IMR-90 (cell line): ENCODE measurements around the gene RAP1GAP. TPM values are rescaled to one million over a fixed set of nuclear protein-coding genes. Genes with fewer than 3 reads are reported as not detected.

ENCODE experiments used
- ATAC-seq: fragments of 200-7000 bp; cut with Tn5 transposase; 2 replicates; pipeline ENCODE4 v1.9.1; 2020; ENCODE audit warnings: low read depth, mild to moderate bottlenecking, moderate library complexity
- BruUV-seq: library from RNA; stranded (reverse); fragments of 400-500 nt; replicated peaks from 2 replicates; lab custom pipeline; 2021; lab: Mats Ljungman, UMichigan
- CTCF ChIA-PET: fragments of 300-600 bp; formaldehyde crosslinking; extraction: SDS; loops from one replicate; lab custom pipeline; 2021; ENCODE audit warnings: antibody characterized with exemption; lab: Yijun Ruan, JAX
- POLR2A ChIA-PET: fragments of 300-600 bp; sonication (Branson Sonifier 250); formaldehyde crosslinking; loops from one replicate; lab custom pipeline; 2022; ENCODE audit warnings: antibody characterized with exemption; ENCODE audit not compliant: unreplicated experiment; lab: Charles Lee
- DNase-seq: peaks from one replicate; pipeline ENCODE4 v3.0.0; 2013
- H2AFZ ChIP-seq: replicated peaks from 2 replicates; pipeline ENCODE3; 2013; ENCODE audit warnings: low read length, mild to moderate bottlenecking; ENCODE audit not compliant: poor library complexity
- H2AK5ac ChIP-seq: 2 replicates; pipeline ENCODE4 v1.6.1; 2013; ENCODE audit warnings: low read depth, low read length, inconsistent platforms
- H2AK9ac ChIP-seq: replicated peaks from 2 replicates; pipeline ENCODE3; 2013; ENCODE audit warnings: mild to moderate bottlenecking, low read depth, low read length, moderate library complexity; ENCODE audit not compliant: poor library complexity
- H2BK120ac ChIP-seq: 2 replicates; pipeline ENCODE4 v1.6.1; 2013; ENCODE audit warnings: low read depth, low read length, inconsistent platforms
- H2BK15ac ChIP-seq: 3 replicates; pipeline ENCODE4 v1.6.1; 2013; ENCODE audit warnings: low read depth, low read length, inconsistent platforms
- H2BK20ac ChIP-seq: 2 replicates; pipeline ENCODE4 v1.6.1; 2013; ENCODE audit warnings: low read depth, mild to moderate bottlenecking, inconsistent platforms, low read length, moderate library complexity
- H2BK5ac ChIP-seq: 2 replicates; pipeline ENCODE4 v1.6.1; 2013; ENCODE audit warnings: mild to moderate bottlenecking, low read depth, low read length, inconsistent platforms; ENCODE audit not compliant: poor library complexity, severe bottlenecking
- H3K14ac ChIP-seq: replicated peaks from 2 replicates; pipeline ENCODE4 v1.6.1; 2013; ENCODE audit warnings: low read depth, low read length, inconsistent platforms
- H3K18ac ChIP-seq: 2 replicates; pipeline ENCODE4 v1.6.1; 2013; ENCODE audit warnings: low read depth, low read length, control low read depth
- H3K23ac ChIP-seq: 2 replicates; pipeline ENCODE4 v1.6.1; 2013; ENCODE audit warnings: low read depth, low read length, inconsistent platforms
- H3K27ac ChIP-seq: 2 replicates; pipeline ENCODE4 v1.5.1; 2013; ENCODE audit warnings: mild to moderate bottlenecking, control low read depth, low read length; ENCODE audit not compliant: insufficient read depth
- H3K27me3 ChIP-seq: 2 replicates; pipeline ENCODE4 v1.6.1; 2013; ENCODE audit warnings: low read length; ENCODE audit not compliant: control insufficient read depth, insufficient read depth
- H3K36me3 ChIP-seq: 2 replicates; pipeline ENCODE4 v1.6.1; 2013; ENCODE audit warnings: low read length, mixed read lengths; ENCODE audit not compliant: control insufficient read depth, insufficient read depth
- H3K4ac ChIP-seq: 2 replicates; pipeline ENCODE4 v1.6.1; 2013; ENCODE audit warnings: low read depth, low read length, inconsistent platforms
- H3K4me1 ChIP-seq: 2 replicates; pipeline ENCODE4 v1.6.1; 2013; ENCODE audit warnings: low read length, mixed read lengths; ENCODE audit not compliant: control insufficient read depth, insufficient read depth
- H3K4me2 ChIP-seq: 2 replicates; pipeline ENCODE4 v1.6.1; 2013; ENCODE audit warnings: low read depth, mild to moderate bottlenecking, control low read depth, low read length, moderate library complexity
- H3K4me3 ChIP-seq: 2 replicates; pipeline ENCODE4 v1.5.1; 2013; ENCODE audit warnings: low read depth, mild to moderate bottlenecking, control low read depth, low read length, moderate library complexity; ENCODE audit not compliant: insufficient read depth
- H3K56ac ChIP-seq: 2 replicates; pipeline ENCODE4 v1.6.1; 2013; ENCODE audit warnings: low read length, inconsistent platforms; ENCODE audit not compliant: insufficient read depth; ENCODE audit errors: extremely low read depth
- H3K79me1 ChIP-seq, 2 experiments: 2 replicates each; pipeline ENCODE4 v1.6.1; 2013; ENCODE audit warnings: low read length in 2 of 2, inconsistent platforms in 1 of 2, low read depth in 1 of 2
- H3K9ac ChIP-seq: 2 replicates; pipeline ENCODE4 v1.6.1; 2013; ENCODE audit warnings: low read depth, low read length, control low read depth
- H3K9me1 ChIP-seq: 2 replicates; pipeline ENCODE4 v1.6.1; 2013; ENCODE audit warnings: low read length, inconsistent platforms; ENCODE audit not compliant: insufficient read depth
- H3K9me3 ChIP-seq: 2 replicates; pipeline ENCODE4 v1.6.1; 2013; ENCODE audit warnings: low read length; ENCODE audit not compliant: control insufficient read depth, insufficient read depth
- H4K20me1 ChIP-seq: 2 replicates; pipeline ENCODE4 v1.6.1; 2013; ENCODE audit warnings: low read length, inconsistent platforms; ENCODE audit not compliant: insufficient read depth
- H4K5ac ChIP-seq: 2 replicates; pipeline ENCODE4 v1.6.1; 2013; ENCODE audit warnings: mild to moderate bottlenecking, low read depth, low read length, control low read depth
- H4K8ac ChIP-seq, 2 experiments: 2 replicates each; pipeline ENCODE4 v1.6.1; 2013; ENCODE audit warnings: low read depth in 2 of 2, low read length in 2 of 2, control low read depth in 1 of 2, inconsistent platforms in 1 of 2
- H4K91ac ChIP-seq: 2 replicates; pipeline ENCODE4 v1.6.1; 2013; ENCODE audit warnings: low read depth, low read length, inconsistent platforms; ENCODE audit not compliant: insufficient read depth
- BHLHE40 ChIP-seq: fragments of 150-350 bp; IDR thresholded peaks from 2 replicates; pipeline ENCODE4 v1.6.1; 2016; ENCODE audit warnings: mild to moderate bottlenecking, low read depth, low read length
- FOS ChIP-seq: fragments of 150-350 bp; IDR thresholded peaks from 2 replicates; pipeline ENCODE4 v1.6.1; 2016; ENCODE audit warnings: low read depth, low read length
- MAFK ChIP-seq: IDR thresholded peaks from 2 replicates; pipeline ENCODE4 v1.6.1; 2012; ENCODE audit warnings: low read depth, low read length, improper control_type of control experiment
- NFE2L2 ChIP-seq: fragments of 150-350 bp; IDR thresholded peaks from 2 replicates; pipeline ENCODE4 v1.6.1; 2016; ENCODE audit warnings: low read depth, mild to moderate bottlenecking, low read length
- RAD21 ChIP-seq: IDR thresholded peaks from 2 replicates; pipeline ENCODE4 v1.6.1; 2012; ENCODE audit warnings: low read length, improper control_type of control experiment
- SMC3 ChIP-seq: fragments of 150-350 bp; IDR thresholded peaks from 2 replicates; pipeline ENCODE4 v1.6.1; 2016; ENCODE audit warnings: low read depth, mild to moderate bottlenecking, antibody characterized with exemption, low read length, moderate library complexity
- WGBS, 2 experiments: methylation state at CpG; one replicate each; pipeline versions ENCODE4 v1.1.5 to v1.1.7; 2013; ENCODE audit warnings: missing lambda C conversion rate in 2 of 2; ENCODE audit not compliant: insufficient read length in 1 of 2; ENCODE audit errors: extremely low coverage in 2 of 2; 5-methylcytosine and 5-hydroxymethylcytosine counted together
- dilution Hi-C: fragments of 300-500 bp; cut with HindIII; formaldehyde crosslinking; loops from one replicate; pipeline ENCODE4 v1.14.3; 2018; ENCODE audit warnings: low sequenced_read_pairs; ENCODE audit not compliant: unreplicated experiment
- in situ Hi-C: fragments of 300-500 bp; cut with MboI; formaldehyde crosslinking; loops from 3 replicates; pipeline ENCODE4 v1.14.3; 2019; ENCODE audit warnings: low sequenced_read_pairs, inconsistent platforms, mixed read lengths
- intact Hi-C: fragments of 100-400 bp; cut with micrococcal nuclease; formaldehyde crosslinking; loops from 2 replicates; pipeline ENCODE4 v1.10.0; 2022
- polyA plus RNA-seq, 3 experiments: library from polyadenylated mRNA; depleted of rRNA; stranded (reverse); fragments of >200 nt; gene quantifications; 2 replicates each; pipeline ENCODE4 v1.2.3, GENCODE V29; 2012; ENCODE audit warnings: low replicate concordance in 1 of 3
- total RNA-seq: library from RNA; depleted of rRNA; stranded (reverse); fragments of >200 nt; gene quantifications from 2 replicates; pipeline ENCODE4 v1.2.3, GENCODE V29; 2012
- TF ChIP-seq, protein P1 (sequence below): fragments of 150-350 bp; IDR thresholded peaks from 2 replicates; pipeline ENCODE4 v1.6.1; 2017; ENCODE audit warnings: mild to moderate bottlenecking, antibody characterized with exemption, low read length, low read depth
- TF ChIP-seq, protein P2 (sequence below): conservative IDR thresholded peaks from 2 replicates; pipeline ENCODE4 v1.5.1; 2012; ENCODE audit warnings: mild to moderate bottlenecking, low read depth, low read length, improper control_type of control experiment

RAP1GAP gene
- total and polyA plus RNA-seq, 2 of the 4 experiments (the other 2 are of a cell fraction), result under 0.01 to 0.10 TPM

DNA sequence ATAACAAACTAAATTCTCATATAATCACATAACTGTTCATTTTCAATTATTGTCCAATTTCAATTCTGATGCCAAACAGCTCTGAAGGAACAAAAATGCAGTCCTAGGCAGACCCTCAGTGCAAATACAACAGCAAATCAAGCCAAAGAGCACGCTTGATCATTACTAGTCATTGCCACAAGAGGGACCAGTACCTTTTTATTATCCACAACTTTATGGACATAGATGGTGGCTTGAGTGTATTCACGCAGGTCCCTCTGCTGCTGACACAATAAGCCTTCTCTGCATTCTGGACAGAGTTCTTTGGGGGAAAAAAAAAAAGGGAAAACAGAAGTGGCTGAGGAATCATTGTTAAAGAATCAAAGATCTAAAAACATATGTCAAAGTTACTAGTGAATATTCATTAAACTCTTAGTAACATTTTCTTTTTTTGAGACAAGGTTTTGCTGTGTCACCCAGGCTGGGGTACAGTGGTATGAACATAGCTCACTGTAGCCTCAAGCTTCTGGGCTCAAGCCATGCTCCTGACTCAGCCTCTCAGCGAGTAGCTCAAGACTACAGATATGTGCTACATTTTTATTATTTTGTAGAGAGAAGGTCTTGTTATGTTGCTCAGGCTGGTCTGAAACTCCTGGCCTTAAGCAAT is 34.3 kb upstream of the RAP1GAP start:
- Histone ChIP-seq H3K27ac (no peak overlapping the region), H4K5ac (no peak overlapping the region; the same call in 1 of the 2 replicates), H3K23ac (no peak overlapping the region), H4K91ac (no peak overlapping the region), H2AK5ac (no peak overlapping the region), H3K4ac (no peak overlapping the region), H4K20me1 (peaks cover 7% of the 10 kb centered on the region; the same call in 1 of the 2 replicates), H3K9ac (no peak overlapping the region), H3K27me3 (no peaks in the 10 kb centered on the region), H3K4me1 (peaks cover 10% of the 10 kb centered on the region), H3K9me1 (peaks cover 4% of the 10 kb centered on the region; the same call in 1 of the 2 replicates), H3K79me1 (peaks cover 11 to 52% of the 10 kb centered on the region in 2 experiments; a peak in 3 of 4 replicates), H2BK5ac (peak overlapping the region; percentile 79), H3K18ac (peak overlapping the region; percentile 33; the same call in 1 of the 2 replicates), H2AFZ (no peak overlapping the region), H2BK120ac (no peak overlapping the region), H3K9me3 (no peaks in the 10 kb centered on the region), H3K4me2 (no peak overlapping the region), H3K56ac (no peak overlapping the region), H2BK20ac (no peak overlapping the region), H2BK15ac (no peak overlapping the region), H4K8ac (no peak overlapping the region), H3K14ac (no peak overlapping the region), H3K4me3 (no peak overlapping the region), H2AK9ac (no peak overlapping the region), H3K36me3 (peaks cover 20% of the 10 kb centered on the region)
- peak; percentile 89 for ATAC-seq
- in situ Hi-C loops, result loop anchor here (25.0 kb wide), 1 partner anchor 259 kb away; no protein-coding TSS in a partner anchor
- WGBS, 2 experiments, result no CpG with 5 or more reads among the region's 3 CpGs
- dilution Hi-C loops, result no loop called here
- BruUV-seq, result no TSS peak
- ChIA-PET CTCF (interaction anchor here (0.7 to 0.8 kb wide), 2 partner anchors 20 to 414 kb away, joined by 4 to 8 read pairs; no protein-coding TSS in a partner anchor), POLR2A (no interaction called here)
- intact Hi-C loops, result loop anchor here (10.0 kb wide), 1 partner anchor 261 kb away; no protein-coding TSS in a partner anchor
- peak; percentile 88 for DNase-seq
- peak; percentile 36 for TF ChIP-seq SMC3
- TF ChIP-seq, protein P1, sequence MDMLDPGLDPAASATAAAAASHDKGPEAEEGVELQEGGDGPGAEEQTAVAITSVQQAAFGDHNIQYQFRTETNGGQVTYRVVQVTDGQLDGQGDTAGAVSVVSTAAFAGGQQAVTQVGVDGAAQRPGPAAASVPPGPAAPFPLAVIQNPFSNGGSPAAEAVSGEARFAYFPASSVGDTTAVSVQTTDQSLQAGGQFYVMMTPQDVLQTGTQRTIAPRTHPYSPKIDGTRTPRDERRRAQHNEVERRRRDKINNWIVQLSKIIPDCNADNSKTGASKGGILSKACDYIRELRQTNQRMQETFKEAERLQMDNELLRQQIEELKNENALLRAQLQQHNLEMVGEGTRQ, result no peak
- peak; percentile 89 for TF ChIP-seq NFE2L2
- no peak for TF ChIP-seq BHLHE40
- TF ChIP-seq FOS, result no peak
- TF ChIP-seq RAD21, result peak; percentile 27
- peak; percentile 61 for TF ChIP-seq MAFK
- TF ChIP-seq, protein P2, sequence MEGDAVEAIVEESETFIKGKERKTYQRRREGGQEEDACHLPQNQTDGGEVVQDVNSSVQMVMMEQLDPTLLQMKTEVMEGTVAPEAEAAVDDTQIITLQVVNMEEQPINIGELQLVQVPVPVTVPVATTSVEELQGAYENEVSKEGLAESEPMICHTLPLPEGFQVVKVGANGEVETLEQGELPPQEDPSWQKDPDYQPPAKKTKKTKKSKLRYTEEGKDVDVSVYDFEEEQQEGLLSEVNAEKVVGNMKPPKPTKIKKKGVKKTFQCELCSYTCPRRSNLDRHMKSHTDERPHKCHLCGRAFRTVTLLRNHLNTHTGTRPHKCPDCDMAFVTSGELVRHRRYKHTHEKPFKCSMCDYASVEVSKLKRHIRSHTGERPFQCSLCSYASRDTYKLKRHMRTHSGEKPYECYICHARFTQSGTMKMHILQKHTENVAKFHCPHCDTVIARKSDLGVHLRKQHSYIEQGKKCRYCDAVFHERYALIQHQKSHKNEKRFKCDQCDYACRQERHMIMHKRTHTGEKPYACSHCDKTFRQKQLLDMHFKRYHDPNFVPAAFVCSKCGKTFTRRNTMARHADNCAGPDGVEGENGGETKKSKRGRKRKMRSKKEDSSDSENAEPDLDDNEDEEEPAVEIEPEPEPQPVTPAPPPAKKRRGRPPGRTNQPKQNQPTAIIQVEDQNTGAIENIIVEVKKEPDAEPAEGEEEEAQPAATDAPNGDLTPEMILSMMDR, result peak; percentile 40
